Measurements from ENCODE around the gene PRKRIP1.

DNA sequence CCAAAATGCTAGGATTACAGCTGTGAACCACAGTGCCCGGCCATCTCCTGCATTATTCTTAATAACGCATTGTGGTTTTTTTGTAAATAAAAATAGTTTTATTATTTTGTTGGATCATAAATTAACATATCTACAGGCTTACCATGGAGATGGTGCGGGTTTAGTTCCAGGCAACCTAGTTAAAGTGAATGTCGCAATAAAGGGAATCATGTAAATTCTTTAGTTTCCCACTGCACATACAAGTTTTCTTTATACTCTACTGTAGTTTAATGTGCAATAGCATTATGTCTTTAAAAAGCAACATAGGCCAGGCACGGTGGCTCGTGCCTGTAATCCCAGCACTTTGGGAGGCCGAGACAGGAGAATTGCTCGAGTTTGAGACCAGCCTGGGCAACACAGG lies 2.4 kb downstream of the PRKRIP1 start:
- TF ChIP-seq CTCF (conservative IDR thresholded peaks at IDR 0.05): no peak
- no peak for TF ChIP-seq ZFX (IDR thresholded peaks at IDR 0.05)

Data from C4-2B (cell line).